Measurements from ENCODE around the gene MMP28.

MMP28 gene

GRCh38 chr17:35799942-35800341 lies 4.5 kb upstream of the MMP28 start:
- no peak for DNase-seq (ENCODE audit: low read depth)

GRCh38 chr17:35797918-35798317 lies 2.5 kb upstream of the MMP28 start:
- DNase-seq (ENCODE audit: low read depth), result no peak

- no peak for DNase-seq (ENCODE audit: low read depth)
These were observed 1.9 kb upstream of the MMP28 start for GRCh38 chr17:35797370-35797769.

GRCh38 chr17:35796942-35797341 lies 1.5 kb upstream of the MMP28 start:
- no peak for DNase-seq (ENCODE audit: low read depth)

- DNase-seq (ENCODE audit: low read depth), result no peak
These were observed 427 bp upstream of the MMP28 start for GRCh38 chr17:35795871-35796265.

GRCh38 chr17:35793257-35793656 lies 2.2 kb downstream of the MMP28 start:
- no peak for DNase-seq (ENCODE audit: low read depth)

GRCh38 chr17:35791681-35792350 lies 3.6 kb downstream of the MMP28 start:
- no peak for DNase-seq (ENCODE audit: low read depth)

- DNase-seq (ENCODE audit: low read depth), result no peak
These were observed 4.6 kb downstream of the MMP28 start for GRCh38 chr17:35790841-35791240.

GRCh38 chr17:35788477-35789368 lies 6.7 kb downstream of the MMP28 start:
- DNase-seq (ENCODE audit: low read depth), result no peak

GRCh38 chr17:35786941-35787432 lies 8.5 kb downstream of the MMP28 start:
- no peak for DNase-seq (ENCODE audit: low read depth)

GRCh38 chr17:35784895-35785294 lies 10.5 kb downstream of the MMP28 start:
- DNase-seq (ENCODE audit: low read depth), result no peak

GRCh38 chr17:35780950-35781349 lies 14.5 kb downstream of the MMP28 start:
- DNase-seq (ENCODE audit: low read depth), result no peak

- DNase-seq (ENCODE audit: low read depth), result no peak
These were observed 16.7 kb downstream of the MMP28 start for GRCh38 chr17:35778641-35779196.

- DNase-seq (ENCODE audit: low read depth), result no peak
These were observed 19.9 kb downstream of the MMP28 start for GRCh38 chr17:35775583-35775982.

GRCh38 chr17:35775039-35775438 lies 20.4 kb downstream of the MMP28 start:
- no peak for DNase-seq (ENCODE audit: low read depth)

GRCh38 chr17:35774499-35774898 lies 20.9 kb downstream of the MMP28 start:
- no peak for DNase-seq (ENCODE audit: low read depth)

- no peak for DNase-seq (ENCODE audit: low read depth)
These were observed 21.6 kb downstream of the MMP28 start for GRCh38 chr17:35773679-35774425.

GRCh38 chr17:35773129-35773528 lies 22.3 kb downstream of the MMP28 start:
- DNase-seq (ENCODE audit: low read depth), result no peak

GRCh38 chr17:35769895-35770486 lies 25.4 kb downstream of the MMP28 start:
- DNase-seq (ENCODE audit: low read depth), result no peak

GRCh38 chr17:35768797-35769196 lies 26.6 kb downstream of the MMP28 start:
- DNase-seq (ENCODE audit: low read depth), result no peak

GRCh38 chr17:35766903-35767510 lies 28.4 kb downstream of the MMP28 start:
- DNase-seq (ENCODE audit: low read depth), result no peak

Measured in activated T-helper 1 cell treated with Interleukin-2 at 50 U/mL for 16 hours (primary cell).